ENCODE measurements around the gene USP19. TPM values are rescaled to one million over a fixed set of nuclear protein-coding genes. Genes with fewer than 3 reads are reported as not detected.

Gene USP19
- total RNA-seq, 4 donors from 2014 or later = 42.9 to 96.0 (median 61.8) TPM

DNA sequence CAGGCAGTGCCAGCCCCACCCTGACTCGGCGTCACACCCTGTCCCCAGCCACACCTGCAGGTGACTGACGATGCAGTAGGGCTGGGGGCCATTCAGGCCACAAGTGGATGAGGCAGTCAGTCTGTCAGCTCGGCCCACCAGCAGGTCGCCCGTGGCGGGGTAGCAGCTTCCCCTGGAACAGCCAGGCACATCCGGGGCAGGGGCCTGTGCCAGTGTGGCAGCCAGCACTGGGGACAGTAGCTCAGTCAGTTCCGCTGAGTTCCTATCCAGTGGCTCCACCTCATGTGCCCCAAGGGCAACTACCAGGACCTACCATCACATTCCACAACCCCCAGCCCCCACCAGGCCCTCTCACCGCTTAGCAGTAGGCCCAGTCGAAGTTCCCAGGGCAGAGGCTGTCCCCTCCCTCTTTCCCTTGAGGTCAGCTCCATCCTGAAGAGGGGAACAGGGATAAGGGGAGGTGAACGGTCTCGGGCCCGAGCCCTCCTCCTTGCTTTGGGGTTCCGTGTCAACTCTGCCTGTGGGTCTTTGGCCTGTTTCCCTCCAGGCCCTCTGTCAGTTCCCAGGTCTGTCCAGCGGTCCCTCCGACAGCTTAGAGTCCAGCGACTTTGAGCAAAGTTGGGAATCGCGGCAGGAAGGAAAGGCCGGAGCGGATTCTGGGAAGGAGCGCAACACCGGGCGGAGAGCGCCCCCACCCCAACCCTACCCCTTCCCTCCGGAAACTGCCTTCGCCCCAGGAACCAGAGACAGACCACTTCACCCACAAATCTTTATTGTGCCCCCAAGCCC is 12.0 kb upstream of the USP19 start, which contains the start of gene LAMB2:
Gene LAMB2 (minus strand): TSS at position 614 of the 789 bp plus-strand sequence. CDS start 183 bp downstream, at position 431.
- peak within 1 kb of the TSS; percentile 37 to 66 (median 50) for H3K4me3 ChIP-seq
- H3K9me3 ChIP-seq = no peaks in the 10 kb centered on the region
- DNase-seq = peak in 2 of 3 donors; percentile 78 to 83
- H3K4me1 ChIP-seq = peaks cover 0 to 37% (median 0%) of the 10 kb centered on the region in 4 donors
- H3K27me3 ChIP-seq = no peaks in the 10 kb centered on the region
- H3K36me3 ChIP-seq = peaks cover 0 to 13% (median 0%) of the 10 kb centered on the region in 3 donors
- TF ChIP-seq CTCF (IDR thresholded peaks at IDR 0.05) = no peak
- TF ChIP-seq POLR2A (IDR thresholded peaks at IDR 0.05) = peak; percentile 48 to 64
- peak within 1 kb of the TSS; percentile 64 to 87 (median 74) for H3K27ac ChIP-seq

GRCh38 chr3:49132073-49132436 is 11.4 kb upstream of the USP19 start:
- no peaks in the 10 kb centered on the region for H3K27me3 ChIP-seq
- no peak for TF ChIP-seq POLR2A (IDR thresholded peaks at IDR 0.05)
- no peak for TF ChIP-seq CTCF (IDR thresholded peaks at IDR 0.05)
- DNase-seq = no peak
- peak overlapping the region; percentile 64 to 87 (median 74) for H3K27ac ChIP-seq
- no peaks in the 10 kb centered on the region for H3K9me3 ChIP-seq
- H3K4me1 ChIP-seq = peaks cover 0 to 37% (median 0%) of the 10 kb centered on the region in 4 donors
- peak overlapping the region; percentile 37 to 66 (median 50) for H3K4me3 ChIP-seq
- peaks cover 0 to 13% (median 0%) of the 10 kb centered on the region in 3 donors for H3K36me3 ChIP-seq

DNA sequence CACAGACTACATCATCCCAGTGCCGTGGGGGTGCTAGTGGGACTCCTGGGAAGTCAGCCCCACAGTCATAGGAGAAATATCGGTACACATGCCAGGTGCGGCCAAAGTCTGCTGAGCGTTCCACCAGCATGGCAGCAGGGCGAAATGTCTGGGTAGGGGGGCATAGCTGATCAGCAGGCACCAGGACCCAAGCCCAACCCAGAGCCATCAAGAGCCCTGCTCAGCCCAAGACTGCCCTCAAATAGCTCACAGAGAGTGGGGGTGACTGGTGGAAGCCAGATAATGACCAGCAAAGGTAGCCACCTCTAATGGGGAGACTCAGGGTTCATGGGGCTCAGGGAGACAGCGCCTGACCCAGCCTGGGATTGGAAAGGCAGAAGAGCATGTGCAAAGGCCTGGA is 11.0 kb upstream of the USP19 start:
- Histone ChIP-seq H3K36me3 (peaks cover 0 to 18% (median 0%) of the 10 kb centered on the region in 3 donors), H3K27me3 (no peaks in the 10 kb centered on the region), H3K27ac (peak overlapping the region in 1 of 4 donors; percentile 76), H3K4me1 (peaks cover 0 to 37% (median 0%) of the 10 kb centered on the region in 4 donors), H3K4me3 (peak overlapping the region in 2 of 4 donors; percentile 60 to 66), H3K9me3 (no peaks in the 10 kb centered on the region)
- DNase-seq = no peak
- TF ChIP-seq POLR2A (IDR thresholded peaks at IDR 0.05) (no peak), CTCF (IDR thresholded peaks at IDR 0.05) (no peak)

DNA sequence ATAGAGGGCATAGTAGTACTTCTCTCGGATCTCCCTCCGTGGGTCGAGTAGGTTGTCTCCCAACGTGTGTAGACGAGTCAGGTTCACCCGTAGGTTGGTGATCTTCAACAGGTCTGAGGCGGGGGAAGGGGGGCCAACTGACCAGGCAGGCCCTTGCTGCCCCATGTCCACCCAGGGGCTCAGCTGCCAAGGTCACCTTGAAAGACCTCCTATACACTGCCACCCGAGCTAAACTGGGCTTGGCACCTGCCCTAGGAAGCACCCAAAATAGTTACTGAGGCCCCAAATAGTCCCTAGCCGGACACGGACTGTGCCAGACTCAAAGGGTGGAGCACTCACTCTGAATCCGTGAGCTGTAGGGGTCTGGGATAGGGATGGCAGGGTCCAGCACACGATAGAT is 10.4 kb upstream of the USP19 start:
- H3K9me3 ChIP-seq = no peaks in the 10 kb centered on the region
- H3K27me3 ChIP-seq = no peaks in the 10 kb centered on the region
- peaks cover 0 to 37% (median 0%) of the 10 kb centered on the region in 4 donors for H3K4me1 ChIP-seq
- no peak overlapping the region for H3K4me3 ChIP-seq
- TF ChIP-seq CTCF (IDR thresholded peaks at IDR 0.05) (no peak), POLR2A (IDR thresholded peaks at IDR 0.05) (no peak)
- no peak overlapping the region for H3K27ac ChIP-seq
- H3K36me3 ChIP-seq = peaks cover 0 to 23% (median 0%) of the 10 kb centered on the region in 3 donors
- DNase-seq = no peak

DNA sequence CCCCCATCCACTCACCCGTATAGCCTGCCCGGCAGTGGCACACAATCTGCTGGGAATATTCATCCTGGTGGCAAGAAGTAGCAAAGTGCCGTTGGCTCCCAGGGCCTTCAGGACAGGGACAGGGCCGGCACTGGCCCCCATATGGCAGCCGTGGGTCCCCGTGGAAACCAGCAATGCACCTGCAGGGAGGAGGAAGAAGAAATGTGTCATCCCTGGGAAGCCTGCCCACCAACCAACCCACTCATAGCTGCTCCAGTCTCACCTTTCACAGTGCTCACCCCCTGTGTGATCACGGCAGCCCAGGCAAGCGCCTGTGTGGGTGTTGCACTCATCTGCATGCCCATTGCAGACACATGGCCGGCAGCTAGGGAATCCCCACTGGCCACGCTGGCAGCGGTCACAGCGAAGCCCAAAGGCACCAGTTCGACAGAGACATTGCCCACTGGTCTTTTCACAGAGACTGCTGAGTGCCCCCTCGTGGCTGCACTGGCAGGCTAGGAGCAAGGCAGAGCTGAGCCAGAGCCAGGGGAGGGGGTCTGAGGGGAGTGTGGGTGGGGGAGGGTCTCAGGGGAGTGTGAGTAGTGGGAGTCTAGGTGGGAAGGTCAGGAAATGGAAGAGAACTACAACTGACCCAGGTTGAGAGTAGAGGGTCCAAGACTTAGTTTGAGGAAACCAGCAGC is 4.5 kb upstream of the USP19 start:
- Histone ChIP-seq H3K27ac (no peak overlapping the region), H3K4me1 (peaks cover 0 to 5% (median under 1%) of the 10 kb centered on the region in 4 donors), H3K4me3 (no peak overlapping the region), H3K27me3 (no peaks in the 10 kb centered on the region), H3K36me3 (peaks cover 0 to 48% (median 0%) of the 10 kb centered on the region in 3 donors), H3K9me3 (no peaks in the 10 kb centered on the region)
- no peak for DNase-seq
- no peak for TF ChIP-seq POLR2A (IDR thresholded peaks at IDR 0.05)
- no peak for TF ChIP-seq CTCF (IDR thresholded peaks at IDR 0.05)
